PC-3 (cell line): ENCODE results near the gene TPO.

Experiments
- CTCF ChIP-seq: fragments of 300-600 bp; sonication (generic); conservative IDR thresholded peaks from 2 replicates; pipeline ENCODE4 v1.5.1; 2017; ENCODE audit warnings: antibody characterized with exemption, low read depth, mild to moderate bottlenecking, low read length
- EZH2 ChIP-seq: fragments of 300-600 bp; sonication (generic); IDR thresholded peaks from one replicate; pipeline ENCODE4 v1.6.1; 2017; ENCODE audit warnings: antibody characterized with exemption, mild to moderate bottlenecking, low read length; ENCODE audit not compliant: unreplicated experiment

GRCh38 chr2:1402064-1402463, 11.2 kb upstream of the TPO start:
- TF ChIP-seq EZH2, result no peak
- TF ChIP-seq CTCF, result no peak
